WTC11 (cell line): ENCODE results near the gene RAB40B. TPM values are rescaled to one million over a fixed set of nuclear protein-coding genes. Genes with fewer than 3 reads are reported as not detected.

Experiments used
- ATAC-seq: fragments of 200-7000 bp; cut with Tn5 transposase; 2 replicates; pipeline ENCODE4 v1.10.0; 2021; ENCODE audit warnings: mild to moderate bottlenecking, moderate library complexity
- CTCF ChIA-PET: fragments of 300-600 bp; sonication (Branson Sonifier 250); formaldehyde crosslinking; loops from one replicate; lab custom pipeline; 2021; ENCODE audit warnings: antibody characterized with exemption; lab: Charles Lee
- POLR2A ChIA-PET: fragments of 350-600 bp; sonication (Branson Sonifier 250); formaldehyde crosslinking; loops from one replicate; lab custom pipeline; 2021; ENCODE audit warnings: antibody characterized with exemption; lab: Charles Lee
- DNase-seq: peaks from one replicate; pipeline ENCODE4 v3.0.0; 2021; ENCODE audit warnings: low spot score
- H3K27ac Mint-ChIP-seq: 2 replicates; pipeline ENCODE4 v1.8.0; 2021; ENCODE audit warnings: mixed read lengths
- H3K27me3 Mint-ChIP-seq: 2 replicates; pipeline ENCODE4 v1.8.0; 2021; ENCODE audit warnings: low read depth, mild to moderate bottlenecking, moderate library complexity, mixed read lengths
- H3K36me3 Mint-ChIP-seq: 2 replicates; pipeline ENCODE4 v1.8.0; 2021; ENCODE audit warnings: mixed read lengths
- H3K4me1 Mint-ChIP-seq: 2 replicates; pipeline ENCODE4 v1.8.0; 2022; ENCODE audit warnings: mixed read lengths
- H3K4me3 Mint-ChIP-seq: 2 replicates; pipeline ENCODE4 v1.8.0; 2021; ENCODE audit warnings: mild to moderate bottlenecking, moderate library complexity, mixed read lengths
- H3K9me3 Mint-ChIP-seq: 2 replicates; pipeline ENCODE4 v1.8.0; 2021; ENCODE audit warnings: mixed read lengths
- AFF4 ChIP-seq: sonication (generic); formaldehyde crosslinking; IDR thresholded peaks from 2 replicates; pipeline ENCODE4 v1.8.1; 2023; ENCODE audit warnings: mild to moderate bottlenecking, missing genetic modification reagents, borderline replicate concordance
- CBFB ChIP-seq: sonication (generic); formaldehyde crosslinking; IDR thresholded peaks from 2 replicates; pipeline ENCODE4 v1.8.1; 2022; ENCODE audit warnings: mild to moderate bottlenecking, low read depth, missing genetic modification reagents
- EMX1 ChIP-seq: fragments of 250-450 bp; sonication (Bioruptor Pico); IDR thresholded peaks from 2 replicates; pipeline ENCODE4 v1.8.0; 2021; ENCODE audit warnings: mild to moderate bottlenecking
- ERG ChIP-seq: fragments of 250-450 bp; sonication (Bioruptor Pico); IDR thresholded peaks from 2 replicates; pipeline ENCODE4 v1.8.0; 2021; ENCODE audit warnings: mild to moderate bottlenecking
- FOXK1 ChIP-seq: sonication (generic); formaldehyde crosslinking; IDR thresholded peaks from 2 replicates; pipeline ENCODE4 v1.8.0; 2022; ENCODE audit warnings: mild to moderate bottlenecking, moderate library complexity, missing genetic modification reagents
- FOXP1 ChIP-seq: sonication (generic); formaldehyde crosslinking; IDR thresholded peaks from 2 replicates; pipeline ENCODE4 v1.8.0; 2022; ENCODE audit warnings: missing genetic modification reagents, mild to moderate bottlenecking, moderate library complexity, borderline replicate concordance
- HMGXB4 ChIP-seq: sonication (generic); formaldehyde crosslinking; IDR thresholded peaks from 2 replicates; pipeline ENCODE4 v1.8.1; 2023; ENCODE audit warnings: mild to moderate bottlenecking, moderate library complexity, missing genetic modification reagents
- MXD4 ChIP-seq: fragments of 250-450 bp; sonication (Bioruptor Pico); IDR thresholded peaks from 2 replicates; pipeline ENCODE4 v1.8.0; 2021; ENCODE audit warnings: mild to moderate bottlenecking, moderate library complexity, borderline replicate concordance
- NFYB ChIP-seq: sonication (generic); formaldehyde crosslinking; conservative IDR thresholded peaks from 2 replicates; pipeline ENCODE4 v1.8.0; 2022; ENCODE audit warnings: low read depth, missing genetic modification reagents
- PREB ChIP-seq: sonication (generic); formaldehyde crosslinking; IDR thresholded peaks from 2 replicates; pipeline ENCODE4 v1.8.1; 2022; ENCODE audit warnings: mild to moderate bottlenecking, missing genetic modification reagents, moderate library complexity, borderline replicate concordance
- PRRX2 ChIP-seq: fragments of 250-450 bp; sonication (Bioruptor Pico); IDR thresholded peaks from 2 replicates; pipeline ENCODE4 v1.8.0; 2021; ENCODE audit warnings: mild to moderate bottlenecking
- RELA ChIP-seq: sonication (generic); formaldehyde crosslinking; IDR thresholded peaks from 2 replicates; pipeline ENCODE4 v1.8.1; 2022; ENCODE audit warnings: missing genetic modification reagents, mild to moderate bottlenecking, borderline replicate concordance
- ZBTB21 ChIP-seq: sonication (generic); formaldehyde crosslinking; IDR thresholded peaks from 2 replicates; pipeline ENCODE4 v1.8.1; 2023; ENCODE audit warnings: mild to moderate bottlenecking, missing genetic modification reagents, borderline replicate concordance
- ZNF263 ChIP-seq: sonication (generic); formaldehyde crosslinking; IDR thresholded peaks from 2 replicates; pipeline ENCODE4 v1.8.1; 2022; ENCODE audit warnings: low read depth, mild to moderate bottlenecking, moderate library complexity, missing genetic modification reagents
- ZNF281 ChIP-seq: sonication (generic); formaldehyde crosslinking; IDR thresholded peaks from 2 replicates; pipeline ENCODE4 v1.8.0; 2023; ENCODE audit warnings: mild to moderate bottlenecking, missing genetic modification reagents
- ZNF671 ChIP-seq: fragments of 250-450 bp; sonication (Bioruptor Pico); IDR thresholded peaks from 2 replicates; pipeline ENCODE4 v1.8.0; 2021; ENCODE audit warnings: mild to moderate bottlenecking
- total RNA-seq: library from RNA; stranded (reverse); gene quantifications from 3 replicates; pipeline ENCODE4 v1.2.3, GENCODE V29; 2021
- TF ChIP-seq, protein P1 (sequence below): fragments of 250-450 bp; sonication (Bioruptor Pico); IDR thresholded peaks from 2 replicates; pipeline ENCODE4 v1.9.0; 2021; ENCODE audit warnings: mild to moderate bottlenecking

The RAB40B gene
- total RNA-seq, 1 experiment from 2014 or later = 3.1 TPM

GRCh38 chr17:82722341-82723013 is 24.0 kb upstream of the RAB40B start:
- TF ChIP-seq ZNF263 (CRISPR knock-in tag) (no peak), NFYB (CRISPR knock-in tag) (no peak), RELA (no peak), HMGXB4 (CRISPR knock-in tag) (no peak), CBFB (no peak), PRRX2 (CRISPR knock-in tag) (no peak), ZNF281 (CRISPR knock-in tag) (no peak), FOXP1 (CRISPR knock-in tag) (no peak), ZNF671 (CRISPR knock-in tag) (no peak), PREB (CRISPR knock-in tag) (no peak), EMX1 (CRISPR knock-in tag) (no peak), MXD4 (CRISPR knock-in tag) (no peak), ERG (CRISPR knock-in tag) (no peak)
- TF ChIP-seq, protein P1, sequence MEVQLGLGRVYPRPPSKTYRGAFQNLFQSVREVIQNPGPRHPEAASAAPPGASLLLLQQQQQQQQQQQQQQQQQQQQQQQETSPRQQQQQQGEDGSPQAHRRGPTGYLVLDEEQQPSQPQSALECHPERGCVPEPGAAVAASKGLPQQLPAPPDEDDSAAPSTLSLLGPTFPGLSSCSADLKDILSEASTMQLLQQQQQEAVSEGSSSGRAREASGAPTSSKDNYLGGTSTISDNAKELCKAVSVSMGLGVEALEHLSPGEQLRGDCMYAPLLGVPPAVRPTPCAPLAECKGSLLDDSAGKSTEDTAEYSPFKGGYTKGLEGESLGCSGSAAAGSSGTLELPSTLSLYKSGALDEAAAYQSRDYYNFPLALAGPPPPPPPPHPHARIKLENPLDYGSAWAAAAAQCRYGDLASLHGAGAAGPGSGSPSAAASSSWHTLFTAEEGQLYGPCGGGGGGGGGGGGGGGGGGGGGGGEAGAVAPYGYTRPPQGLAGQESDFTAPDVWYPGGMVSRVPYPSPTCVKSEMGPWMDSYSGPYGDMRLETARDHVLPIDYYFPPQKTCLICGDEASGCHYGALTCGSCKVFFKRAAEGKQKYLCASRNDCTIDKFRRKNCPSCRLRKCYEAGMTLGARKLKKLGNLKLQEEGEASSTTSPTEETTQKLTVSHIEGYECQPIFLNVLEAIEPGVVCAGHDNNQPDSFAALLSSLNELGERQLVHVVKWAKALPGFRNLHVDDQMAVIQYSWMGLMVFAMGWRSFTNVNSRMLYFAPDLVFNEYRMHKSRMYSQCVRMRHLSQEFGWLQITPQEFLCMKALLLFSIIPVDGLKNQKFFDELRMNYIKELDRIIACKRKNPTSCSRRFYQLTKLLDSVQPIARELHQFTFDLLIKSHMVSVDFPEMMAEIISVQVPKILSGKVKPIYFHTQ = no peak

DNA sequence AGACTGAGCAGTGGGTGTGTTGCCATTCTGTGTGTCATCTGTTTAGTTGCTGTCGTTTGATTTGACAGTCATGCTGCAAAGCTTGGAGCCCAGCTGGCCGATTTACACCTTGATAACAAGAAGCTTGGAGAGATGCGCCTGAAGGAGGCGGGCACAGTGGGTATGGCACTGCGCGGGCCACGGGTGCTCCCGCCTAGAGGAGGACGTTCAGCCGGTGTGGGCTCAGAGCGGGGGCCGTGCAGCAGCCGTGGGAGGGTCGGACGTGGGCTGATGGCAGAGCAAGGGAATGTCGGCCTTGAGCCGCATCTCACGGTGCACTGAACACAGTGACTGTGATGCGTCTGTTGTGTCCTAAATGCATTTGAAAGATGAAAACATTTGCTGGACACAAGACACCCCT is 21.7 kb upstream of the RAB40B start:
- peaks cover 16% of the 10 kb centered on the region for H3K27me3 Mint-ChIP-seq
- POLR2A ChIA-PET = no interaction called here
- H3K4me3 Mint-ChIP-seq = no peak overlapping the region
- DNase-seq (no peak), ATAC-seq (no peak)
- TF ChIP-seq FOXK1 (no peak), AFF4 (CRISPR knock-in tag) (no peak), ZNF281 (CRISPR knock-in tag) (no peak), MXD4 (CRISPR knock-in tag) (no peak), CBFB (no peak), ZBTB21 (CRISPR knock-in tag) (no peak)
- CTCF ChIA-PET = interaction anchor here (0.6 kb wide), 1 partner anchor 8 kb away, joined by 3 read pairs; no protein-coding TSS in a partner anchor
- no peak overlapping the region for H3K27ac Mint-ChIP-seq
- peaks cover 13% of the 10 kb centered on the region for H3K4me1 Mint-ChIP-seq
- no peaks in the 10 kb centered on the region for H3K9me3 Mint-ChIP-seq
- H3K36me3 Mint-ChIP-seq = peaks cover 23% of the 10 kb centered on the region

More at GRCh38 chr17:82722341-82723013, 24.0 kb upstream of the RAB40B start:
- CTCF ChIA-PET = no interaction called here
- H3K27me3 Mint-ChIP-seq = peaks cover 4% of the 10 kb centered on the region
- H3K36me3 Mint-ChIP-seq = peaks cover 28% of the 10 kb centered on the region
- H3K9me3 Mint-ChIP-seq = no peaks in the 10 kb centered on the region
- POLR2A ChIA-PET = no interaction called here
- ATAC-seq (no peak), DNase-seq (no peak)
- peaks cover 6% of the 10 kb centered on the region for H3K4me1 Mint-ChIP-seq
- H3K27ac Mint-ChIP-seq = no peak overlapping the region; the same call in 1 of the 2 replicates
- no peak overlapping the region for H3K4me3 Mint-ChIP-seq
